ENCODE measurements around the gene PRAME. TPM values are rescaled to one million over a fixed set of nuclear protein-coding genes. Genes with fewer than 3 reads are reported as not detected.
A peak's percentile ranks its signal among the peaks of the same experiment; 100 is the strongest.

The PRAME gene
- total RNA-seq, 1 donor, result 0.36 TPM

DNA sequence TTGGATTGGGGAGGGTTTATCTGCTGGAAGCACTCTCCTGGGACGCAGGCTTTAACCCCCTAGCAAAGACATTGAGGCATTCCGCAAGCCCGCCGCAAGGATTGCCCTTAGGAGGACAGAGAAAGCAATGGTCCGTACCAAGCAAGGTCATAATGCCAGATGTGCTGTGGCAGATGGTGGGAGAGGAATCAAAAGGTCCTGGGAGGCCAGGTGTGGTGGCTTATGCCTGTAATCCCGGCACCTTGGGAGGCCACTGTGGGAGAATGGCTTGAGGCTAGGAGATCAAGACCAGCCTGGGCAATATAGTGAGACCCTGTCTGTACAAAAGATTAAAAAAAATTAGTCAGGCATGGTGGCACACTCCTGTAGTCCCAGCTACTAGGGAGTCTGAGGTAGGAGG is 12.4 kb upstream of the PRAME start:
- no peaks in the 10 kb centered on the region for H3K4me1 ChIP-seq (ENCODE audit: insufficient read depth, low read length)
- TF ChIP-seq, protein P1, sequence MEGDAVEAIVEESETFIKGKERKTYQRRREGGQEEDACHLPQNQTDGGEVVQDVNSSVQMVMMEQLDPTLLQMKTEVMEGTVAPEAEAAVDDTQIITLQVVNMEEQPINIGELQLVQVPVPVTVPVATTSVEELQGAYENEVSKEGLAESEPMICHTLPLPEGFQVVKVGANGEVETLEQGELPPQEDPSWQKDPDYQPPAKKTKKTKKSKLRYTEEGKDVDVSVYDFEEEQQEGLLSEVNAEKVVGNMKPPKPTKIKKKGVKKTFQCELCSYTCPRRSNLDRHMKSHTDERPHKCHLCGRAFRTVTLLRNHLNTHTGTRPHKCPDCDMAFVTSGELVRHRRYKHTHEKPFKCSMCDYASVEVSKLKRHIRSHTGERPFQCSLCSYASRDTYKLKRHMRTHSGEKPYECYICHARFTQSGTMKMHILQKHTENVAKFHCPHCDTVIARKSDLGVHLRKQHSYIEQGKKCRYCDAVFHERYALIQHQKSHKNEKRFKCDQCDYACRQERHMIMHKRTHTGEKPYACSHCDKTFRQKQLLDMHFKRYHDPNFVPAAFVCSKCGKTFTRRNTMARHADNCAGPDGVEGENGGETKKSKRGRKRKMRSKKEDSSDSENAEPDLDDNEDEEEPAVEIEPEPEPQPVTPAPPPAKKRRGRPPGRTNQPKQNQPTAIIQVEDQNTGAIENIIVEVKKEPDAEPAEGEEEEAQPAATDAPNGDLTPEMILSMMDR (IDR thresholded peaks at IDR 0.05; ENCODE audit: extremely low read depth, low read depth, low read length), result no peak
- no peaks in the 10 kb centered on the region for H3K79me2 ChIP-seq (ENCODE audit: insufficient read depth, low read length)
- H3K36me3 ChIP-seq (ENCODE audit: insufficient read depth, low read length), result no peaks in the 10 kb centered on the region
- H3K9me3 ChIP-seq (ENCODE audit: low read depth, low read length), result no peaks in the 10 kb centered on the region
- no peak for DNase-seq (ENCODE audit: insufficient read length, low spot score, missing footprints)
- H2AFZ ChIP-seq (ENCODE audit: low read length), result no peak overlapping the region
- no peaks in the 10 kb centered on the region for H4K20me1 ChIP-seq (ENCODE audit: insufficient read depth, low read length)
- peaks cover 24% of the 10 kb centered on the region for H3K27me3 ChIP-seq (ENCODE audit: insufficient read depth, low read length)
- H3K27ac ChIP-seq (ENCODE audit: low read depth, low read length), result no peak overlapping the region
- H3K4me2 ChIP-seq (ENCODE audit: insufficient read depth, low read length), result no peak overlapping the region
- H3K4me3 ChIP-seq (ENCODE audit: insufficient read depth, low read length), result no peak overlapping the region

DNA sequence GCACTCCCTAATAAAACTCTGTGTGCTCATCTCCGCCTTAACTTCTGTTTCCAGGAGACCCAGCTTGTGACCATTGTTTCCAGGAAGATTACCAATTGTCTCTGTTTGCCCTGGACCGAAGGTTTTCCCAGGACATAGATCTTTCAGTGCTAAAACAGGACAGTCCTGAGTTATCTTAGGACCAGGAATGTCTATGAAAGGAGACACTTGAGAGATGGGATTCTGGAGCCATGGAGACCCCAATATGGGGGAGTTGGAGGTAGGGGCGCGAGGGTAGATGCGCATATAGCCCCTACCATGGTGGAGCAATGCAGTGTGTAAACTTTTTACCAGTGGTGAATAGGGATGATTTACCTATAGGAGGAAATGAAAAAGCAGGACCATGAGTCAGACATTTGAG is 10.2 kb upstream of the PRAME start:
- Histone ChIP-seq H4K20me1 (ENCODE audit: insufficient read depth, low read length) (no peaks in the 10 kb centered on the region), H3K36me3 (ENCODE audit: insufficient read depth, low read length) (no peaks in the 10 kb centered on the region), H3K4me3 (ENCODE audit: insufficient read depth, low read length) (no peak overlapping the region), H3K27ac (ENCODE audit: low read depth, low read length) (no peak overlapping the region), H2AFZ (ENCODE audit: low read length) (no peak overlapping the region), H3K4me1 (ENCODE audit: insufficient read depth, low read length) (no peaks in the 10 kb centered on the region), H3K9me3 (ENCODE audit: low read depth, low read length) (no peaks in the 10 kb centered on the region), H3K79me2 (ENCODE audit: insufficient read depth, low read length) (no peaks in the 10 kb centered on the region), H3K4me2 (ENCODE audit: insufficient read depth, low read length) (no peak overlapping the region), H3K27me3 (ENCODE audit: insufficient read depth, low read length) (peaks cover 24% of the 10 kb centered on the region)
- TF ChIP-seq, protein P1 (IDR thresholded peaks at IDR 0.05; ENCODE audit: extremely low read depth, low read depth, low read length), result no peak
- no peak for DNase-seq (ENCODE audit: insufficient read length, low spot score, missing footprints)

DNA sequence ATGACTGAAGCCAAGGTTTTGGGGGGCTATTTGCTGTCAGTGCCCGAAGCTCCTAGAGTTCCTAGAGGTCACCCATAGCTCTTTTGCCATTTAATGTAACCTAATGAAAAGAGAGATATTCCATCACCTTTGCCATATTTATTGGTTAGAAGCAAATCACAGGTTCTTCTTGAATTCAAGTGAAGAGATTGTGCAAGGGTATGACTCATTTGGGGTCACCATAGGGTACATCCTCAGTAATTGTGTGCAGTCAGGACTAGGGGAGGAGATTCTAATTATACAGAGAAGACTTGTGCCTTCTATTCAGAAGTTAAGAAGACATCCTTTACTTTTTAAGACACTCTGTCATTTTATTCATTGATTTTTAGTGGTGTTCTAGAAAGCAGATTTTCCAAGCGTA is 6.9 kb upstream of the PRAME start:
- no peaks in the 10 kb centered on the region for H3K9me3 ChIP-seq (ENCODE audit: low read depth, low read length)

DNA sequence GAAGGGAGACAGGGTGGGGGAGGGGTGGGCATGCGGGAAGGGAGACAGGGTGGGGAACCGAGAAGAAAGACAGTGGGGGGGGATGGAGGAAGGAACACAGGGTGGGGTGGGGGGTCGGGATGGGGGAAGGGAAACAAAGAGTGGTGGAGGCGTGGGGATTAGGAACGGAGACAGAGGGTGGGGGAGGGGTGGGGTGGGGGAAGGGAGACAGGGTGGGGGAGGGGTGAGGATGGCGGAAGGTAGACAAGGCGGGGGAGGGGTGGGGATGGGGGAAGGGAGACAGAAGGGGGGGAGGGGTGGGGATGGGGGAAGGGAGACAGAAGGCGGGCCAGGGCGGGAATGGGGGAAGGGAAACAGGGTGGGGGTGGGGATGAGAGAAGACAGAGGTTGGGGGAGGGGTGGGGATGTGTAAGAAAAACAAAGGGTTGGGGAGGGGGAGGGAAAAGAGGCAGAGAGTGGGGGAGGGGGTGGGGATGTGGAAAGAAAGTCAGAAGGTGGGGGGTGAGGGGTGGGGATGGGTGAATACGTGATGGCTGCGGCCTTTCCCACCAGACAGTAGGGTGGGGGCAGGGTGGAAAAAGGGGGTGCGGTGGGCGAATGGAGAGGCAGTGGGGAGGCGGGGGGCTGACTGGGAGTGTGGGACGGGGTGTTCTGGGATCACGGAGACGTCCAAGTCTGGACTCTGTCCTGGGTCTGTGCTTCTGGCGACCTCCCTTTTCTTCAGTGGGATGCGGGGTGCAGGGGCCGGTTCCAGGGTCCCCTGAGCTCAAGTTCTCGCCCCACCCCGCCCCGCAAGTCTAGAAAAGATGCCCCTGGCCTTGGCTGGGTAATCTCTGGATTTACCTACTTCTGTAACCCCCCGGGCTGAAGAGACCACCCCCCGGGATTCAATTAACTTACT is 744 bp downstream of the PRAME start:
- Histone ChIP-seq H3K4me2 (ENCODE audit: insufficient read depth, low read length) (no peak overlapping the region), H3K36me3 (ENCODE audit: insufficient read depth, low read length) (no peaks in the 10 kb centered on the region), H3K9me3 (ENCODE audit: low read depth, low read length) (no peaks in the 10 kb centered on the region), H3K4me1 (ENCODE audit: insufficient read depth, low read length) (no peaks in the 10 kb centered on the region), H3K4me3 (ENCODE audit: insufficient read depth, low read length) (no peak overlapping the region), H2AFZ (ENCODE audit: low read length) (no peak overlapping the region), H4K20me1 (ENCODE audit: insufficient read depth, low read length) (no peaks in the 10 kb centered on the region), H3K27me3 (ENCODE audit: insufficient read depth, low read length) (no peaks in the 10 kb centered on the region), H3K27ac (ENCODE audit: low read depth, low read length) (no peak overlapping the region), H3K79me2 (ENCODE audit: insufficient read depth, low read length) (no peaks in the 10 kb centered on the region)
- TF ChIP-seq, protein P1 (IDR thresholded peaks at IDR 0.05; ENCODE audit: extremely low read depth, low read depth, low read length), result no peak
- peak; percentile 75 for DNase-seq (ENCODE audit: insufficient read length, low spot score, missing footprints)

More for the DNA sequence above, 6.9 kb upstream of the PRAME start:
- Histone ChIP-seq H3K79me2 (ENCODE audit: insufficient read depth, low read length) (no peaks in the 10 kb centered on the region), H3K27me3 (ENCODE audit: insufficient read depth, low read length) (peaks cover 11% of the 10 kb centered on the region), H3K36me3 (ENCODE audit: insufficient read depth, low read length) (no peaks in the 10 kb centered on the region), H2AFZ (ENCODE audit: low read length) (no peak overlapping the region), H4K20me1 (ENCODE audit: insufficient read depth, low read length) (no peaks in the 10 kb centered on the region), H3K4me3 (ENCODE audit: insufficient read depth, low read length) (no peak overlapping the region), H3K27ac (ENCODE audit: low read depth, low read length) (no peak overlapping the region), H3K4me1 (ENCODE audit: insufficient read depth, low read length) (no peaks in the 10 kb centered on the region), H3K4me2 (ENCODE audit: insufficient read depth, low read length) (no peak overlapping the region)
- no peak for DNase-seq (ENCODE audit: insufficient read length, low spot score, missing footprints)
- TF ChIP-seq, protein P1 (IDR thresholded peaks at IDR 0.05; ENCODE audit: extremely low read depth, low read depth, low read length), result no peak
